ENCODE results near the gene AMPD3.

The AMPD3 gene

DNA sequence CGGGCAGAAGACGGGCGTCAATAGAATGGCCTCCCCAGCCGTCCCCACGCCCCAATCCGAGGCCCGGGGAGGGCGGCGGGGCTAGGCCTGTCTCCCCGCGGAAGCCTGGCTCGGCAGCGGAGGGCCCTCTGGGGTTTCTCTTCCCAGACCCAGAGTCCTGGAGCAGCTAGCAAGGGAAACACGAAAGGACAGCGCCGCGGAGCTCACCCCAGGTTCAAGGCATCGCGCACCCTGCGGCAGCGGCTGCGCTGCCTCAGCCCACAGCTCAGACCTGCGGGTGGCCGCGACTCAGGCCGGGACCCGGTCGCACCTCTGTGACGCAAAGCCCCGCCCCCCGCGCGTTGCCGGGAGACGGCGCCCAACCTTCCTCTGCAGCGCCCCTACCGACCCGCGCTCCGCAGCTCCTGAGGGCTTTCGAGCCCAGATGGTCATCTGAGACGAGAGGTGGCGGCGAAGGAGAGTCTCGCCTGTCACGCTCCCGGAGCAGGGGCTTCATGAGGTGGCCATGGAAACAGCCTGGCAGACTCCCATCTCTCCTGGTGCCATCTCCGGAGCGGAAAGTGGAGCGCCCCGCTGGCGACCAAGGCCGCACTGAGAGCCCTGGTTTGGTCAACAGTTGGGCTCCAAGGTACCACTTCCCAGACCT, 86.0 kb downstream of the AMPD3 start, which contains the start of gene RNF141:
TSS of gene RNF141 (minus strand) at position 273 of the 646 bp plus-strand sequence. CDS start 7,029 bp downstream, outside the sequence.
- peak; percentile 97 for DNase-seq (ENCODE audit: low read depth)

DNA sequence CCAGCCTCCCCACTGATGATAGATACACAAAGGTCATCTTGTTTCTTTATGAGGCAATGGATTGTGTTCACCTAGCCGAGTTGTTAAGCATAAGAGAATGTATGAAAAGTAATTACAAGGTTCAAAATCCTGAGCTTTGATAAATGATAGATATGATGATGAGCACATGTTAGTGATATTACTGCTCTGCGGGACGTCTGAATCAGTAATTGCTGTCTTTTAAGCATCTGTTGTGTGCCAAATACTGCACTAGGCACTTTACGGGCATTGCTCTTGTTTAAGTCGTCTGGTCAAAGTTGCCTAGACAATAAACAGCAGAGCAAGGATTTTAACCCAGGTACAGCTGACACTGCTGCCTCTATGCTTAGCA, 86.5 kb downstream of the AMPD3 start:
- no peak for DNase-seq (ENCODE audit: low read depth)

DNA sequence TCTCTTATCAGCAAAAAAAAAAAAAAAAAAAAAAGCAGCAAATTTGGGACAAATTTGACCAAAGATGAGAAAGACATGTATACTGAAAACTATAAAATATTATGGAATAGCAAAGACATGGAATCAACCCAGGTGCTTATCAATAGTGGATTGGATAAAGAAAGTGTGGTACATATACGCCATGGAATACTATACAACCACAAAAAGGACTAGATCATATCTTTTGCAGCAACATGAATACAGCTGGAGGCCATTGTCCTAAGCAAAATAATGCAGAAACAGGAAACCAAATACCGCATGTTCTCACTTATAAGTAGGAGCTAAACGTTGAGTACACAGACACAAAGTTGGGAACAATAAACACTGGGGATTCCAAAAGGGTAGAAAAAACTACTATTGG, 87.7 kb downstream of the AMPD3 start:
- no peak for DNase-seq (ENCODE audit: low read depth)

DNA sequence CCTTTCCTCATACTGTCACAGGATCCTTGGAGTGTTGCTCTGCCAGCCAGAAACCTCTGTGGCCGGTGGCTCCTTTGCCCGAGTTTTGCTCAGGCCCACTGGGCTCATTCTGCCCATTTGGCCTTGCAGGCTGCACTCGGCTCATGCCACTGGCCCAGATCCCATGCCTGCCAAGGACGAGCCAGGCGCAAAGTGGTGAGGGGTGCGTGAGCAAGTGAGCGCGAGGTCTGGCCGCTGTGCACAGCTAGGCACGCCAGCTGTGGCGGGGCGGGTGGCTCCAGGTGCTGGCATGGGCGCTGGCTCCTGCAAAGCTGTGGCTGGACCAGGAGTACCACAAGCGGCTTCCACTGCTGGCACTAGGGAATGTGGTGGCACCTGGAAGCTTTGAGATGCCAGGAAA, 88.7 kb downstream of the AMPD3 start:
- no peak for DNase-seq (ENCODE audit: low read depth)

DNA sequence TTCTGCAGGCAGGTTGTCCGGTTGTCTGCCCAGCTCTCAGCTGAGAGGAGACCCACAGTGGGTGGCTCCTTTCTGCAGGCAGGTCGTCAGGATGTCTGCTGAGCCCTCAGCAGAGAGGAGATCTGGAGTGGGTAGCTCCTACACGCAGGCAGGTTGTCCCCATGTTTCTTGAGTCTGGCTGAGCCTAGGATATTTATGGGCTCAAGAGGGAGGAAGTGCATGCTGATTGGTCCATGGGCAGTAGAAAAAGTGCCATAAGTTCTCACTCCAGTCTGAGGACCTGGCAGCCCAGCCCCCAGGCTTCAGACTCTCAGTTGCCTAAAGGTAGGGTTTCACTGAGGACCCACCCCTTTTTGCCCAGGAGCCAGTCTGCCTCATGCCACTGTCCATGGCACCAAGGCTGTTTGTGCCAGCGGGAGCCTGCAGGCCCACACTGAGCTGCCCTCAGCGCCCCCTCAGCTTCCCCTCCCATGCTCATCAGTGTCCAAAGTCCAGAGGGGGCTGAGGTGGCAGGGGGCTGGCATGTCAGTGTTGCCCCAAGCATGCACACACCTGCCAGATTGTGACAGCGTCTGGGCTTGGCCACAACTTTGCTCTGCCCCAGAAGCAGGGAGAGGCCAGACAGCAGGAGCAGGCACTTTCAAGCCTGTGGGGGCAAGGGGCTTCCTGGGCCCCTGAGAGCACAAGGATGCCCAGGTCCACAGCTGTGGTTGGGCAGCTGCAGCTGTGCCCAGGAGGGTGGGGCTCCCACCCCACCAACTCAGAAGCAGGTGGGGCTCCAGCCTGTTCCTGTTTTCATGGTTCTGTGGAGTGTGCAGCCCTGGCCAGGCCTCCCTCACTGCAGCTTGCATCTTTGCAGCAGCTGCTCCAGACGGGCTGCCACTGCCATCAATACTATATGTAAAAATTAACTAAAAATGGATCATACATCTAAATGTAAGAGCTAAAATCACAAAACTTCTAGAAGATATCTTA, 89.7 kb downstream of the AMPD3 start:
- DNase-seq (ENCODE audit: low read depth) = no peak

DNA sequence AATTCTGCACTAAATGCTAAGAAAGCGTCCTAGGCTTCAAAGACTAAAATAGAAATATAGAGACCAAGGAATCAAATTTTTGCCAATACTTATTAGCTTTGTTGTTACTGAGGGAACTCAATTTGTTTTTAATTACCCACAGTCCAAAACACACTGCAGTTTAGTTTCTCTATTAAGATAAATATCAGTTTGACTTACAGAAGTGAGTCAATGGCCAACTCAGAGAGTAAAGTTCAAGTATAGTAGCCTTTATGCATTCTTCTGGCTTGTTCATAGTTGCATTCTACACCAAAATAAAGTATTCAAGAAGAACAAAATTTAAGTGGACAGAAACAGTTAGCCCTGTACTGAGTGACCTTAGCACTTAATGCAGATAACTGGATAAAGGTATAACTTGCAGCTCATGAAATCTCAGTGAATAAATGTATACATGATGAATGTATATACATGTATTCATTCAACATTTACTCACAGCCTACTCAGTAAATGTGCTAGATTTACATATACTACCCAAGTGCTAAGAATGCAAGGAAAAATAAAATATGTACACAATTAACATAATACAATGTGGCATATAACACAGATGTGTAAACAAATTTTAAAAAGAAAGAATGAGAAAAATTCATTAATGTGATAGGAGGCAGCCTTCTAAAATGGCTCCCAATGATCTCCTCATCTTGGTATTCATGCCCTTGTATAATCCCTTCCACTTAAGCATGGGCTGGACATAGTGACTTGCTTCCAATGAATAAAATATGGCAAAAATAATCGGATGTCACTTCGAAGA, 95.6 kb downstream of the AMPD3 start:
- DNase-seq (ENCODE audit: low read depth) = no peak

DNA sequence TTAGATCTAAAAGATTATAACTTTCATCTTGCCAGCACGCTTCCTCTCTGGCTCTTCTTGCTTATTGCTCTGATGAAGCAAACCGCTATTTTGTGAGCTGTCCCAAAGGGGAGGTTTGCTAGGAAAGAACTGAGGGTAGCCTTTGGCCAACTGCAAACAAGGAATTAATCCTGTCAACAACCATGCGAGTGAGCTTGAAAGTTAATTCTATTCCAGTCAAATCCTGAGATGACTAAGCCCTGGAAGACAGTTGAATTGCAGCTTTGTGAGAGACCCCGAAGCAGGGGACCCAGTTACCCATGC, 96.2 kb downstream of the AMPD3 start:
- no peak for DNase-seq (ENCODE audit: low read depth)

DNA sequence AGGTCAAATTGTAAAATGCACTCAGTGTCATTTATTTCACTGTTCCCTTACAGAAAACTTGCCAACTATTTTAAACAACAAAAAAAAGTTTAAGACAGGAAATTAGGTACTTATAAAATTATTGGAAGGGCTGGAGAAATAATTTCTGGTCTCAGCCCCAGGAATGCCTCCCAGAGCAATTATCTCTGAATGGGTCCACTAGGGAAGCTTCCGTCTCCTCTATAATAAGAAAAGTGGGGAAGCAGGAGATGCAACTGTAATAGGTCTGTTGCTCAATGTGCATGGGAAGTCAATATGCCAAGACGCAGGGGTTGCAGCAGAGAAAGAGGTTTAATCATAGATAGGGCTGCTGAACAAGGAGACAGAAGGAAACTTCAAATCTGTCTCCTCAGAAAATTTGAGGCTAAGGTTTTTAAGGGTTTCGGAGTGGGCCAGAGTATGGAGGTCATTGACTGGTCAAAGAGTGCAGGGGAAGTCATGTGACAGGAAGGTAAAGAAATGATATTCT, 96.8 kb downstream of the AMPD3 start:
- DNase-seq (ENCODE audit: low read depth) = no peak

DNA sequence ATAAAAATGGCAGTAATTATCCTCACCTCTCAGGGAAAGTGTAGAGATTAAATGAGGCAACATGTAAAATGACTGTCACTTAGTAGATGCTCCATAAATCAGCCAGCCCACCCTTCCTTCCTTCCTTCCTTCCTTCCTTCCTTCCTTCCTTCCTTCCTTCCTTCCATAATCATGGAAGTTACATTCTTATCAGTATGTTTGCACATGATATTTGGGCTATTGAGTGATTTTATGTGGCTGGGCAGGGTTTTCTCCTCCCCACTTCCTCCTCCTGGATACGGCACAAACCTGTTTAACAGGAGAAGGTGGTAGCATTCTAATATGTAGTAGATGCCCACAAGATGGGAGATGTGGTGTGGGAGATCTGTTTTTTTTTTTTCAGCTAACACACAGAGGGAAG, 101.5 kb downstream of the AMPD3 start:
- no peak for DNase-seq (ENCODE audit: low read depth)
